ENCODE data around the gene CD226.

- TF ChIP-seq POLR2A (IDR thresholded peaks at IDR 0.05) (no peak), CTCF (IDR thresholded peaks at IDR 0.05) (no peak)
These were observed 32.8 kb upstream of the CD226 start for GRCh38 chr18:69980509-69980908.

Measured in stomach (tissue), 4 donors.